Type B pancreatic cell (in vitro differentiated cells): ENCODE results near the gene LY9. TPM values are rescaled to one million over a fixed set of nuclear protein-coding genes. Genes with fewer than 3 reads are reported as not detected.

ENCODE experiments used
- DNase-seq: peaks from one replicate; pipeline ENCODE4 v3.0.0; 2021; ENCODE audit warnings: mixed read lengths; ENCODE audit not compliant: unreplicated experiment; ENCODE audit errors: extremely low spot score
- H3K27ac Mint-ChIP-seq: 2 replicates; pipeline ENCODE4 v1.8.0; 2021; ENCODE audit warnings: mild to moderate bottlenecking, mixed read lengths
- H3K27me3 Mint-ChIP-seq: 2 replicates; pipeline ENCODE4 v1.8.0; 2021; ENCODE audit warnings: mixed read lengths
- H3K36me3 Mint-ChIP-seq: 2 replicates; pipeline ENCODE4 v1.8.0; 2021; ENCODE audit warnings: mixed read lengths
- H3K4me1 Mint-ChIP-seq: one replicate; pipeline ENCODE4 v1.8.0; 2021; ENCODE audit warnings: mixed read lengths; ENCODE audit not compliant: unreplicated experiment
- H3K4me3 Mint-ChIP-seq: 2 replicates; pipeline ENCODE4 v1.8.0; 2021; ENCODE audit warnings: mild to moderate bottlenecking, mixed read lengths
- H3K9me3 Mint-ChIP-seq: 2 replicates; pipeline ENCODE4 v1.8.0; 2021; ENCODE audit warnings: mixed read lengths
- CTCF ChIP-seq: fragments of 200-600 bp; sonication (generic); conservative IDR thresholded peaks from 2 replicates; pipeline ENCODE4 v1.5.0; 2021; ENCODE audit warnings: antibody characterized with exemption, mild to moderate bottlenecking
- total RNA-seq: library from RNA; stranded (reverse); gene quantifications from 2 replicates; pipeline ENCODE4 v1.2.1, GENCODE V29; 2021; ENCODE audit warnings: low replicate concordance

LY9 gene
- total RNA-seq, 1 donor from 2014 or later, result not detected

DNA sequence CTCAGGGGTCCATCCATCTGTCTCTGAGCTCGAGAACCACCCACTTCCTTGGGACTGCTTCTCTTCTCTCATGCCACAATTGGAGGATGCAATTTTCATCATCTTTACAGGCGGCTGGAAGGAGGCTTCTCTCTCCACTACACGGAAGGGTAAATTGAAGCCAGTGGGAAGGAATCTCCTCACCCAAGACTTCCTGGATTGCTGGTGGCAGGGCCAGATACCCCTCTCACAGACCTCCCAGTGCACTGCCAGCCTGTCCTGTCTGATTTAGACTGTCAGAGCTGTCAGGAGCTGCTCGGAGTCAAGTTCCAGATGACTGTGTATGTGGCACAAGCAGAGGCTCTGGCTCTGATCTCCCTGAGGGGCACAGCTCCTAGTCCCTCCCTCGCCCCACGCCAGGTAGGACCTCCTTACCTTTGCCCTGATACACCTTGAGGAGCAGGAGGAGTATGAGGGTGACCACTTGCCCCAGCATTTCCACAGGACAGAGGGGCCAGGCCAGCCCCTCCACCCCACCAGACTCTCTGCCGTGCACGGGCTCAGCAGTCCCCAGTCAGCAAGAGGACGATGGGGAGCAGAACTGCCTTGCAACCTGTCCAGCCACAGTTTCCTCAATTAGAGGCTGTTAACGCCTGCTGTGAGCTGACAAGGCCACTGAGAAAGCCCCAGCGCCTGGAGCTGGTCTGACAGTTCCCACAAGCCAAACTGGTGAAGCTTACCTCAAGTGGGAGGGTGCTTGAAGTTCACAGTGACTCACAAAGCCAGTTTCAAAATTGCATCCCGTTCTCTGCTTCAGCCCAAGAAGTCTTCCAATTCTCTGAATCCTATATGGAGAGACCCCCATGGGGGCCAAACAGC lies 66.5 kb downstream of the LY9 start, which contains the start of gene CD244:
TSS of gene CD244 (minus strand) at position 685 of the 858 bp plus-strand sequence. CDS start at position 475, 210 bp downstream.
- TF ChIP-seq CTCF, result no peak

GRCh38 chr1:160863061-160863773 lies 67.2 kb downstream of the LY9 start:
- H3K4me3 Mint-ChIP-seq, result no peak overlapping the region
- H3K27me3 Mint-ChIP-seq, result no peaks in the 10 kb centered on the region
- no peaks in the 10 kb centered on the region for H3K36me3 Mint-ChIP-seq
- no peak for TF ChIP-seq CTCF
- no peak overlapping the region for H3K27ac Mint-ChIP-seq
- H3K4me1 Mint-ChIP-seq, result no peaks in the 10 kb centered on the region
- DNase-seq, result no peak
- no peaks in the 10 kb centered on the region for H3K9me3 Mint-ChIP-seq

More for the DNA sequence above, 66.5 kb downstream of the LY9 start, which contains the start of gene CD244:
- H3K4me3 Mint-ChIP-seq, result no peak within 1 kb of the TSS
- H3K4me1 Mint-ChIP-seq, result no peaks in the 10 kb centered on the region
- H3K9me3 Mint-ChIP-seq, result no peaks in the 10 kb centered on the region
- DNase-seq, result no peak
- no peak within 1 kb of the TSS for H3K27ac Mint-ChIP-seq
- H3K36me3 Mint-ChIP-seq, result no peaks in the 10 kb centered on the region
- H3K27me3 Mint-ChIP-seq, result no peaks in the 10 kb centered on the region

DNA sequence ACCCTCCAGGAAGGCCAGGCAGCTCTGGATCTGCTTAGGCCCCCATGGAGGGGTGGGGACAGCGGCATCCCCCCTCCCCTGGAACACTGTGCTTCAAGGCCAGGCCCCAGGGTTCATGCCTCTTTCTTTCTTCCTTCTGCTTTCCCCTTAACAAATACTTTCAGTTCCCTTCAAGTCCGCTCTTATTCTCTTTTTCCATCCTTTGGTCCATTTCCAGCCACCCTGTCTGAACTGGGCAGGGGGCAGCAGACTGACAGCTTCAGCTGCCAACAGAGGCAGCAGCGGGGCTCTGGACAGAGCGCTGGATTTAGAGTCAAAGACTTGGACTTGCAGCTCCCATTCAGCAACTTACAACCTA lies 67.8 kb downstream of the LY9 start:
- no peaks in the 10 kb centered on the region for H3K36me3 Mint-ChIP-seq
- H3K4me1 Mint-ChIP-seq, result no peaks in the 10 kb centered on the region
- H3K9me3 Mint-ChIP-seq, result no peaks in the 10 kb centered on the region
- no peak for TF ChIP-seq CTCF
- no peak for DNase-seq
- no peaks in the 10 kb centered on the region for H3K27me3 Mint-ChIP-seq
- H3K4me3 Mint-ChIP-seq, result no peak overlapping the region
- H3K27ac Mint-ChIP-seq, result no peak overlapping the region

GRCh38 chr1:160864173-160864572 lies 68.2 kb downstream of the LY9 start:
- Mint-ChIP-seq H3K36me3 (no peaks in the 10 kb centered on the region), H3K4me3 (no peak overlapping the region), H3K4me1 (no peaks in the 10 kb centered on the region), H3K27me3 (no peaks in the 10 kb centered on the region), H3K27ac (no peak overlapping the region), H3K9me3 (no peaks in the 10 kb centered on the region)
- no peak for TF ChIP-seq CTCF
- no peak for DNase-seq

GRCh38 chr1:160865337-160865736 lies 69.4 kb downstream of the LY9 start:
- no peaks in the 10 kb centered on the region for H3K36me3 Mint-ChIP-seq
- H3K27ac Mint-ChIP-seq, result no peak overlapping the region
- DNase-seq, result no peak
- no peak overlapping the region for H3K4me3 Mint-ChIP-seq
- TF ChIP-seq CTCF, result no peak
- H3K9me3 Mint-ChIP-seq, result no peaks in the 10 kb centered on the region
- no peaks in the 10 kb centered on the region for H3K4me1 Mint-ChIP-seq
- no peaks in the 10 kb centered on the region for H3K27me3 Mint-ChIP-seq
